GM18909 (cell line): ENCODE data around the gene SH3BP5L.
A peak's percentile ranks its signal among the peaks of the same experiment; 100 is the strongest.

Experiments used
- ATAC-seq: cut with Tn5 transposase; IDR thresholded peaks from one replicate; pipeline ENCODE4 v1.9.1; 2021; ENCODE audit warnings: mild to moderate bottlenecking; ENCODE audit not compliant: unreplicated experiment, poor library complexity

SH3BP5L gene

GRCh38 chr1:248788327-248788726, 37.4 kb downstream of the SH3BP5L start:
- ATAC-seq, result no peak

GRCh38 chr1:248787430-248787829, 38.3 kb downstream of the SH3BP5L start:
- no peak for ATAC-seq

GRCh38 chr1:248786156-248786555, 39.6 kb downstream of the SH3BP5L start:
- ATAC-seq, result peak; percentile 51

- no peak for ATAC-seq
Measured at GRCh38 chr1:248783367-248783766, 42.3 kb downstream of the SH3BP5L start.

- no peak for ATAC-seq
Measured at GRCh38 chr1:248782416-248783141, 43.1 kb downstream of the SH3BP5L start.

GRCh38 chr1:248779350-248779749, 46.4 kb downstream of the SH3BP5L start:
- no peak for ATAC-seq

GRCh38 chr1:248778906-248779305, 46.8 kb downstream of the SH3BP5L start:
- no peak for ATAC-seq

GRCh38 chr1:248776991-248777390, 48.7 kb downstream of the SH3BP5L start:
- no peak for ATAC-seq

GRCh38 chr1:248775441-248775840, 50.3 kb downstream of the SH3BP5L start:
- no peak for ATAC-seq
